LNCaP clone FGC (cell line): ENCODE data around the gene STKLD1.
A peak's percentile ranks its signal among the peaks of the same experiment; 100 is the strongest.

Experiments used
- DNase-seq: peaks from one replicate; pipeline ENCODE4 v3.0.0-alpha.2; 2011; ENCODE audit warnings: low read depth
- H3K4me3 ChIP-seq: 2 replicates; pipeline ENCODE4 v1.5.1; 2011; ENCODE audit warnings: mild to moderate bottlenecking, low read depth, low read length, control low read depth
- CTCF ChIP-seq: IDR thresholded peaks from 2 replicates; pipeline ENCODE4 v1.5.1; 2012; ENCODE audit warnings: mild to moderate bottlenecking; ENCODE audit not compliant: control insufficient read depth, insufficient read depth; ENCODE audit errors: extremely low read depth

The STKLD1 gene

GRCh38 chr9:133356391-133357091 is 19.6 kb upstream of the STKLD1 start, which contains the start of the genes SURF1 and SURF2:
Gene SURF1, minus strand, starts transcription at chr9:133356487. Its CDS starts 34 bp downstream, at chr9:133356453.
Gene SURF2, plus strand, starts transcription at chr9:133356550. Its CDS starts 43 bp downstream, at chr9:133356593.
- H3K4me3 ChIP-seq: peak within 1 kb of the TSS; percentile 87
- DNase-seq: no peak
- peak; percentile 36; the same call in 1 of the 2 replicates for TF ChIP-seq CTCF

GRCh38 chr9:133357656-133358055 is 18.5 kb upstream of the STKLD1 start:
- H3K4me3 ChIP-seq: peak overlapping the region; percentile 87

GRCh38 chr9:133359399-133360175 is 16.6 kb upstream of the STKLD1 start:
- DNase-seq: no peak
- H3K4me3 ChIP-seq: no peak overlapping the region
- 0 out of 2 replicates have a peak, but pooled peaks have one; percentile 5 for TF ChIP-seq CTCF

More at GRCh38 chr9:133357656-133358055, 18.5 kb upstream of the STKLD1 start:
- DNase-seq: no peak
- TF ChIP-seq CTCF: no peak

GRCh38 chr9:133360400-133361393 is 15.5 kb upstream of the STKLD1 start:
- TF ChIP-seq CTCF: no peak
- H3K4me3 ChIP-seq: no peak overlapping the region
- DNase-seq: no peak

GRCh38 chr9:133361507-133362092 is 14.6 kb upstream of the STKLD1 start:
- H3K4me3 ChIP-seq: no peak overlapping the region
- no peak for DNase-seq
- no peak for TF ChIP-seq CTCF
